Aortic smooth muscle cell (primary cell): ENCODE measurements around the gene DNAJC5. TPM values are rescaled to one million over a fixed set of nuclear protein-coding genes. Genes with fewer than 3 reads are reported as not detected.

ENCODE experiments used
- total RNA-seq: library from RNA; depleted of rRNA; stranded (reverse); fragments of >200 nt; gene quantifications from 2 replicates; pipeline ENCODE4 v1.2.3, GENCODE V29; 2014

The DNAJC5 gene
- 61.3 and 81.0 TPM in 2 replicates for total RNA-seq

GRCh38 chr20:63894358-63895201 lies at the start of gene DNAJC5:
DNAJC5 (plus strand) TSS chr20:63895126; CDS start chr20:63928346, 33,220 bp downstream.

GRCh38 chr20:63861365-63861934 lies 33.5 kb upstream of the DNAJC5 start, which contains the start of gene ABHD16B:
ABHD16B (plus strand) TSS chr20:63861498; CDS start chr20:63861541, 43 bp downstream.

GRCh38 chr20:63864978-63865640 lies 29.8 kb upstream of the DNAJC5 start, which contains the start of gene TPD52L2:
TPD52L2 (plus strand) TSS chr20:63865270; CDS start chr20:63865366, 96 bp downstream.

GRCh38 chr20:63955827-63956663 lies 61.1 kb downstream of the DNAJC5 start, which contains the start of gene UCKL1:
UCKL1 (minus strand) TSS chr20:63956416; CDS start chr20:63956372, 44 bp downstream.

GRCh38 chr20:63969838-63970713 lies 75.2 kb downstream of the DNAJC5 start, which contains the start of gene ZNF512B:
ZNF512B (minus strand) TSS chr20:63969930; CDS start chr20:63967950, 1,980 bp downstream.

GRCh38 chr20:63979557-63980316 lies 84.8 kb downstream of the DNAJC5 start, which contains the start of gene SAMD10:
SAMD10 (minus strand) TSS chr20:63979642; CDS start chr20:63979467, 175 bp downstream.

GRCh38 chr20:63980806-63981728 lies 86.1 kb downstream of the DNAJC5 start, which contains the start of gene PRPF6:
PRPF6 (plus strand) TSS chr20:63981132; CDS start chr20:63981246, 114 bp downstream.

Other genes starting within 250 kb of the DNAJC5 start
- gene STMN3, start 241.7 kb upstream of the DNAJC5 start, total RNA-seq = 13.7 and 22.9 TPM in 2 replicates
- gene RTEL1, start 236.8 kb upstream of the DNAJC5 start, total RNA-seq = 12.4 and 15.7 TPM in 2 replicates
- 4.5 and 7.0 TPM in 2 replicates for gene TNFRSF6B, start 198.5 kb upstream of the DNAJC5 start, total RNA-seq
- 44.7 and 53.4 TPM in 2 replicates for gene ARFRP1, start 187.2 kb upstream of the DNAJC5 start, total RNA-seq
- gene ZGPAT, start 187.1 kb upstream of the DNAJC5 start, total RNA-seq = 15.8 and 22.3 TPM in 2 replicates
- gene LIME1, start 158.5 kb upstream of the DNAJC5 start, total RNA-seq = 2.1 TPM in 2 replicates
- 19.3 and 21.5 TPM in 2 replicates for gene SLC2A4RG, start 155.3 kb upstream of the DNAJC5 start, total RNA-seq
- gene ZBTB46, start 63.9 kb upstream of the DNAJC5 start, total RNA-seq = 1.9 and 3.3 TPM in 2 replicates
- gene ABHD16B, start 33.6 kb upstream of the DNAJC5 start, total RNA-seq = not detected in 2 replicates
- gene TPD52L2, start 29.9 kb upstream of the DNAJC5 start, total RNA-seq = 139 and 147 TPM in 2 replicates
- gene UCKL1, start 61.3 kb downstream of the DNAJC5 start, total RNA-seq = 15.7 and 19.2 TPM in 2 replicates
- 7.0 and 7.2 TPM in 2 replicates for gene ZNF512B, start 74.8 kb downstream of the DNAJC5 start, total RNA-seq
- gene SAMD10, start 84.5 kb downstream of the DNAJC5 start, total RNA-seq = 1.2 and 1.4 TPM in 2 replicates
- 80.3 and 82.0 TPM in 2 replicates for gene PRPF6, start 86.0 kb downstream of the DNAJC5 start, total RNA-seq
- 0.75 and 1.1 TPM in 2 replicates for gene C20orf204, start 141.1 kb downstream of the DNAJC5 start, total RNA-seq
- gene SOX18, start 154.5 kb downstream of the DNAJC5 start, total RNA-seq = 0.56 and 0.66 TPM in 2 replicates
- gene TCEA2, start 168.1 kb downstream of the DNAJC5 start, total RNA-seq = 28.1 and 29.8 TPM in 2 replicates
- 5.7 and 8.0 TPM in 2 replicates for gene RGS19, start 184.4 kb downstream of the DNAJC5 start, total RNA-seq
- 0.40 and 1.4 TPM in 2 replicates for gene OPRL1, start 185.0 kb downstream of the DNAJC5 start, total RNA-seq
- gene LKAAEAR1, start 189.3 kb downstream of the DNAJC5 start, total RNA-seq = not detected in 2 replicates
- not detected in 2 replicates for gene NPBWR2, start 212.4 kb downstream of the DNAJC5 start, total RNA-seq